Activated effector memory CD4-positive, alpha-beta T cell treated with Interleukin-2 at 50 U/mL for 16 hours (primary cell): Measurements from ENCODE around the gene FIGNL1.

Experiments used
- DNase-seq: peaks from one replicate; pipeline ENCODE4 v3.0.0-alpha.2; 2020

The FIGNL1 gene

DNA sequence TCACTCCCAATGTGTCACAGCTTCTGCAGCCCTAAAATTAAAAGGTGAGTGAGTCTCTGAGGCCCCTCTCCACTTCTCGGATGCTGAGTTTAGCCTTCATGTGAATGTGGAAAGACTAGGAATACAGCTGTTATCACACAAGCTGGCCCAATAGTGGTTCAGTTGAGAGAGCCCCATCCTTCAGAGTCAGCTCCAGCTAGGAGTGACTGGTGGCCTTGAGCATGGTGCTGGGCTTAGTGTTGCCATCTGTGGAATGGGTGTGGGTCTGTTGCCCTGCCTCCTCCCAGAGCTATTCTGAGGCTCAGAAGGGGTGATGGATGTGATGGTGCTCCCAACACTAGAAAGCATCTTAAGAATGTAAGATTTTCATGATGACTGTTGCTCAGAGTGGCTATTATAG is 55.8 kb downstream of the FIGNL1 start:
- no peak for DNase-seq
